Gastrocnemius medialis (tissue), 4 donors: Measurements from ENCODE around the gene GRHL3. TPM values are rescaled to one million over a fixed set of nuclear protein-coding genes. Genes with fewer than 3 reads are reported as not detected.

Experiments used
- ATAC-seq, 2 donors: fragments of 150-250 bp; one replicate each; pipeline ENCODE4 v1.9.1; 2016
- DNase-seq, 2 donors: peaks; one replicate each; pipeline ENCODE4 v3.0.0-alpha.2; 2019
- H3K27ac ChIP-seq, 4 donors: fragments of 200-600 bp; sonication (generic); 1 replicate in 1 of 4; 2 replicates in 3 of 4; pipeline ENCODE4 v1.5.1; 2016 to 2018; ENCODE audit warnings: mild to moderate bottlenecking in 2 of 4, moderate library complexity in 1 of 4
- H3K27me3 ChIP-seq, 3 donors: fragments of 200-600 bp; sonication (generic) in 2 of 3; 1 replicate in 1 of 3; 2 replicates in 2 of 3; pipeline versions ENCODE4 v1.5.1 to v1.6.0; 2016 to 2019; ENCODE audit warnings: mild to moderate bottlenecking in 1 of 3, moderate library complexity in 1 of 3
- H3K36me3 ChIP-seq, 2 donors: fragments of 200-600 bp; sonication (generic) in 1 of 2; one replicate each; pipeline ENCODE4 v1.5.1; 2017 to 2018
- H3K4me1 ChIP-seq, 2 donors: fragments of 200-600 bp; sonication (generic) in 1 of 2; one replicate each; pipeline ENCODE4 v1.5.1; 2016 to 2017; ENCODE audit warnings: mild to moderate bottlenecking in 2 of 2
- H3K4me3 ChIP-seq, 4 donors: fragments of 200-600 bp; sonication (generic) in 3 of 4; 1 replicate in 1 of 4; 2 replicates in 3 of 4; pipeline ENCODE4 v1.5.1; 2016 to 2019; ENCODE audit warnings: mild to moderate bottlenecking in 2 of 4
- H3K9me3 ChIP-seq, 3 donors: fragments of 200-600 bp; sonication (generic) in 2 of 3; 1 replicate in 1 of 3; 2 replicates in 2 of 3; pipeline ENCODE4 v1.5.1; 2016 to 2019
- CTCF ChIP-seq, 5 experiments: fragments of 450-650 bp in 3 of 5; fragments of 200-600 bp in 2 of 5; sonication (generic) in 2 of 5; IDR thresholded peaks in 4 of 5; conservative IDR thresholded peaks in 1 of 5; 1 replicate in 4 of 5; 2 replicates in 1 of 5; pipeline ENCODE4 v1.5.1; 2016 to 2019; ENCODE audit warnings: antibody characterized with exemption in 5 of 5, mild to moderate bottlenecking in 3 of 5, moderate library complexity in 3 of 5
- POLR2A ChIP-seq, 2 donors: fragments of 450-650 bp; IDR thresholded peaks; one replicate each; pipeline ENCODE4 v1.6.1; 2017; ENCODE audit warnings: antibody characterized with exemption in 2 of 2, mild to moderate bottlenecking in 2 of 2, moderate library complexity in 2 of 2
- in situ Hi-C, 4 donors: fragments of 200-750 bp; cut with MboI; loops; one replicate each; pipeline versions ENCODE4 v1.15.0 to v1.8.0; 2017; ENCODE audit warnings: low sequenced_read_pairs in 4 of 4
- intact Hi-C: fragments of 100-400 bp; cut with DNase I; formaldehyde crosslinking; loops from one replicate; pipeline ENCODE4 v1.15.1; 2023; ENCODE audit warnings: low total_unique reads
- total RNA-seq, 4 donors: library from RNA; depleted of rRNA; stranded (reverse); fragments of >200 nt; gene quantifications; one replicate each; pipeline versions ENCODE4 v1.1.0 to v1.2.3, GENCODE V29; 2016

The GRHL3 gene
- total RNA-seq, 4 donors from 2014 or later, result not detected

- no peak for ATAC-seq
- H3K36me3 ChIP-seq, result no peaks in the 10 kb centered on the region
- intact Hi-C loops (no loop called here), in situ Hi-C loops (no loop called here)
- no peak overlapping the region for H3K27ac ChIP-seq
- peaks cover 0 to 4% of the 10 kb centered on the region in 2 donors for H3K4me1 ChIP-seq
- no peaks in the 10 kb centered on the region for H3K9me3 ChIP-seq
- no peaks in the 10 kb centered on the region for H3K27me3 ChIP-seq
- no peak overlapping the region for H3K4me3 ChIP-seq
- no peak for TF ChIP-seq POLR2A (IDR thresholded peaks at IDR 0.05)
- TF ChIP-seq CTCF (IDR thresholded peaks at IDR 0.05 in 4 of 5, conservative IDR thresholded peaks at IDR 0.05 in 1 of 5), result no peak
- DNase-seq, result no peak
Measured at GRCh38 chr1:24362396-24362795, 43.2 kb downstream of the GRHL3 start.

- DNase-seq, result peak; percentile 24 to 40
- no peaks in the 10 kb centered on the region for H3K9me3 ChIP-seq
- no peak for TF ChIP-seq POLR2A (IDR thresholded peaks at IDR 0.05)
- TF ChIP-seq CTCF (IDR thresholded peaks at IDR 0.05 in 4 of 5, conservative IDR thresholded peaks at IDR 0.05 in 1 of 5), result no peak
- intact Hi-C loops, result no loop called here
- H3K27me3 ChIP-seq, result no peaks in the 10 kb centered on the region
- peaks cover 0 to 4% of the 10 kb centered on the region in 2 donors for H3K4me1 ChIP-seq
- peak; percentile 68 to 81 for ATAC-seq
- H3K27ac ChIP-seq, result peak overlapping the region in 1 of 4 donors; percentile 53
- in situ Hi-C loops, result no loop called here
- no peak overlapping the region for H3K4me3 ChIP-seq
- no peaks in the 10 kb centered on the region for H3K36me3 ChIP-seq
Measured at GRCh38 chr1:24362982-24363614, 43.9 kb downstream of the GRHL3 start.

GRCh38 chr1:24363994-24364393 is 44.8 kb downstream of the GRHL3 start:
- Histone ChIP-seq H3K4me1 (peaks cover 0 to 4% of the 10 kb centered on the region in 2 donors), H3K36me3 (no peaks in the 10 kb centered on the region), H3K9me3 (no peaks in the 10 kb centered on the region), H3K4me3 (no peak overlapping the region), H3K27me3 (no peaks in the 10 kb centered on the region), H3K27ac (no peak overlapping the region)
- TF ChIP-seq POLR2A (IDR thresholded peaks at IDR 0.05), result no peak
- no peak for TF ChIP-seq CTCF (IDR thresholded peaks at IDR 0.05 in 4 of 5, conservative IDR thresholded peaks at IDR 0.05 in 1 of 5)
- DNase-seq (no peak), ATAC-seq (no peak)
- in situ Hi-C loops (no loop called here), intact Hi-C loops (no loop called here)

- ATAC-seq (no peak), DNase-seq (no peak)
- peaks cover 3 to 8% of the 10 kb centered on the region in 2 donors for H3K4me1 ChIP-seq
- no peaks in the 10 kb centered on the region for H3K9me3 ChIP-seq
- H3K4me3 ChIP-seq, result no peak overlapping the region
- no peaks in the 10 kb centered on the region for H3K27me3 ChIP-seq
- H3K27ac ChIP-seq, result peak overlapping the region in 1 of 4 donors; percentile 27
- no peaks in the 10 kb centered on the region for H3K36me3 ChIP-seq
- no peak for TF ChIP-seq CTCF (IDR thresholded peaks at IDR 0.05 in 4 of 5, conservative IDR thresholded peaks at IDR 0.05 in 1 of 5)
- no peak for TF ChIP-seq POLR2A (IDR thresholded peaks at IDR 0.05)
- in situ Hi-C loops, result no loop called here
- intact Hi-C loops, result no loop called here
Measured at GRCh38 chr1:24364605-24364974, 45.4 kb downstream of the GRHL3 start.
